GM18909 (cell line): ENCODE measurements around the gene ENTPD6.
"Not testable (repeated sequence)": the region's sequence is repeated elsewhere in the genome, so short reads cannot be mapped to it uniquely, and the experiment has no call there.

ENCODE experiments used
- ATAC-seq: cut with Tn5 transposase; IDR thresholded peaks from one replicate; pipeline ENCODE4 v1.9.1; 2021; ENCODE audit warnings: mild to moderate bottlenecking; ENCODE audit not compliant: unreplicated experiment, poor library complexity

ENTPD6 gene

GRCh38 chr20:25252686-25253421 is 57.3 kb downstream of the ENTPD6 start:
- no peak for ATAC-seq

DNA sequence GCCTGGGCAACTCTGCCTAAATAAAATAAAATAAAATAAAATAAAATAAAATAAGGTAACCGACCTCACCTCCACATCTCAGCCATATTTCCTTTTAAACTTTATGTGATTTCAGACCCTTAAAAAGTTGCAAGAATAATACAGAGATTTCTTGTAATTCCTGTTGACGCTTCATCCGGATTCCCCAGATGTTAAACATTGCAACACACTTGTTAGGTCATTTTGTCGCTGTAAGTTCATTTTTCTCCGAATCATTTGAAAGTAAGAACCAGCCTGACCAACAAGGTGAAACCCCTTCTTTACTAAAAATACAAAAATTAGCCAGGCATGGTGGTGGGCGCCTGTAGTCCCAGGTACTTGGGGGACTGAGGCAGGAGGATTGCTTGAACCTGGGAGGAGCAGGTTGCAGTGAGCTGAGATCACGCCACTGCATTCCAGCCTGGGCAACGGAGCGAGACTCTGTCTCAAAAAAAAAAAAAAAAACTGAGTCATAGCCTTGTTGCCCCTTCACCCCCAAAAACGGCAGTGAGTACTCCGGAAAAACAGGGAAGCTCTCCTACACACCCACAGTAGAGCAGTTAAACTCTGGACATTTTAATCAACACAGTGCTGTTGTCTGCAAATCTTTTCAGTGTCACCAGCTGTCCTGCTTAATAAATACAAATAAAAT is 58.2 kb downstream of the ENTPD6 start:
- no peak for ATAC-seq

DNA sequence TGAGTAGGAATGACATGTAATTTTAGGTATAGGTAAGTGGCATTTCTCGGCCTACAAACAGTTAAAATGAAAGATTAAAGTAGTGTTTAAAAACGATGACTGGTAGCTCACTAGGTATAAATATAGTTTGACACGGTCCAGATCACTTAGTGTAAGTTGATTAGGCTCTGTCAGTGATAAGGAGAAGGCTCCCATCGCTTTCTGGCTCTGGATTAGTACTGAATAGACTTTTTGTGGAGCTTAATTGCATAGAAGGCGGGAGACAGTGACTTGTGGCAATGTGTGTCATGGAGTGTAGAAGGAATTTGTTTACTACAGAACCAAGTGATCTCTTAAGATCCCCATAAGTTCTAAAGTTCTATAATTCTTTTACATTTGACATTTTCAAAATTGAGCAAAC is 59.1 kb downstream of the ENTPD6 start:
- ATAC-seq = no peak

DNA sequence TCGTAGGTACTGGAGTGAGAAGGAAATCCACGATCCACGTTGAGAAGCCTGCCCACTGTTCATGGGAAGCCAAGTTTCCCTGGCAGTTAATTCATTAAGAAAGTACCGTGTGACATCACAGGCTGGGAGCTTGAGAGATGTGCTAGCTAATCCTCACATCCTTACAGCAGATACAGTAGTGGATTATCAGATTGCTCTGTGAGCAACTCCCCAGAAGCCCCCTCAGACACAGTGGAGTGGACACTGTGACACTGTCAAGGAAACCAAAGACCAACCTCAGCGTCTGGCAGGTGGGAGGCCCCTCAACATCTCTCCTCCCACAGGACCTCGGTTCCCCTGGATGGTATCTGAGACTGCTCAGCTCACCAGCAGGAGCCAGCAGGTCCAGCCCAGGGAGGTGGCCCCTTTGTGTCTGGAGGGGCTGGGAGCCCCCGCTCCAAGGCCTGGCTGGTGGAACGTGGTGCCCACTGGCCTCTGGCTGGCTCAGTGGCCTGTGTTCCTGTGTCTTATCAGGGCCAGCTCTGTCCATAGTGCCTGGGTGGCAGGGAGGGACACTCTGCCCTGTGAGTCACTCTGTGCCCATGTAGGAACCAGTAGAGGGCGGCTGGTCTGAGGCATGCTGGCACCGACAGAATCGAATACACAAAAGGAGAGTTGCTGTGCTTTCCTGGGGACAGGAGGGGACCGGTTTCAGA is 59.6 kb downstream of the ENTPD6 start:
- no peak for ATAC-seq

- no peak for ATAC-seq
Observed at GRCh38 chr20:25256226-25256859, 60.8 kb downstream of the ENTPD6 start.

DNA sequence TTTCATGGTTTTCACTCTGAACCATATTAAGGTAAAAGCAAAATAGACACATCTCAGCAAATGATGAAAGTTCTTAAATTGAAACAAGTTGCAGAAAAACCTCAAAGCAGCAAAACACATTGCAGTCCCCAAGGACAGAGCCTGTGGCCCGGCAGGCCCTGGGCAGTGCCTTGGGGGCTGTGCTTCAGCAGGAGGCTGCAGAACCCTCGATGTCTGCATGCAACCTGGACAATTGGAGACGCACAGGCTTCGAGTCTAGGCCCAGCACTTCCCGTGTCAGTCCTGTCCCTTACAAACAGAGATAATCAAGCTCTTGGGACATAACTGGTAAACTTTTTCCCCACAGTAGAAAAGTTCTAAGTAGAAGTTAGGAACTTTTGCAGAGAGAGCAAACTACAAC is 61.6 kb downstream of the ENTPD6 start:
- ATAC-seq = no peak

DNA sequence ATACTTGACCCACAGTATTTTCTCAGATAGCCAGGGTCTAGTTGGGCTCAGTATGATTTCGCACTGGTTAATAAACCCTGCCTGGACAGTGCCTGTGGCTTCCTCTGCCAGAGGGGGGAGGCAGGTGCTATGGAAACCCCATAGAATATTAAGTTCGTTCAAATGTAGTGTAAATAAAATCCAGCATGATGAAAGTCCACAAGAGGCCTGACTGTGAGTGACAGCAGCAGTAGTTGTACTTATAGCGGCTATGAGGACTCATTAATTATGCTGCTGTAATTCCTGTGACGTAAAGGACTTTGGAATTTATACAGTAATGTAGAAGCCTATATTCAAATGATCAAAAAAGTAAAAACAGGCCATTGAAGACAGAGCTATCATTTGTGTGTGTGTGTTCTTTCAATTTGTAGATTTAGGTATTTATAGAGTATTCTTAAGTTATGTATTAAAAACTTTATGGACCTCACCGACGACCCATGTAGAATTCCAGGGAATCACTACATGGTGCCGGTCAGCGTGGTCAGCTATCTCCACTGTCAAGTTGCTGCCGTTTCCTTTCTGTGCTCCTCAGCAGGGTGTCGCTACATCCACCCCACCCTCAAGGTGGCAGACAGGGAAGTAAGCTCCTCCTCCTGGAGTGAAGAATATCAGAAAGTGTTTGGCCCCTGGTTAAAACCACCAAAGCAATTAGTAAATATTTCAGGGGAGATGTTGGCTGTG is 62.4 kb downstream of the ENTPD6 start:
- ATAC-seq = no peak

DNA sequence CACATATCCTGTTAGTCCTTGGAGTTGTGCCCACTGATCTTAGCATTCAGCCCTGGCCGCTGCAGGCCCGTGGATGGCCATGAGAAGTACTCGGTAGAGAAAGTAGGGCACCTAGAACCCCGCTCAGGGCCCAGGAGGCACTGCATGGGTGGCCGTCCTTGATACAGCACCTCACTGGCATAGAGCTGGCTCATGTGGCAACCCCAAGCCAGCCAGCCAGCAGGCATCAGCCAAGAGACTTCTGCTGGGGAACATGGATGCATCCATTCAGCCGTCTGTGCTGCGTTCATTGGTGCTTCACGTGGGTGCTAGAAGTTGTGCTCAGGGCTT is 62.9 kb downstream of the ENTPD6 start:
- ATAC-seq = no peak

DNA sequence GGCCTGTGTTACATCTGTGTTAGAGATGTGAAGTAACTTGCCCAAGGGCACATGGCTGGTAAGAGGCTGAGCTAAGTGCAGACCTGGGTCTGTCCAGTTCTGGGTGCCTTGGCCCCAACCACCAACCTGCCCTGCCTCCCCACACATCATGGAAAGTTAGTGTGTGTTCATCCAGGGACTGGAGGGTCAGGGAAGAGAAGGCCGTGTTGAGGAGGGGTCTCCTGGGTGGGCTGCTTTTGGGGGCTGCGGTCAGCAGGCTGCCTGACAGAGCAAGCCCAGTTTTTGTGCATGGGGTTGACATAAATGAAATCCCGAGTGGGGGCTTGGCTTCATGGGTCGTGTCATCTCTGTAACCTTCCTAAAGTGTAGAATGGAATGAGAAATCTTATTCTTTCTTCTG is 63.3 kb downstream of the ENTPD6 start:
- ATAC-seq = no peak

DNA sequence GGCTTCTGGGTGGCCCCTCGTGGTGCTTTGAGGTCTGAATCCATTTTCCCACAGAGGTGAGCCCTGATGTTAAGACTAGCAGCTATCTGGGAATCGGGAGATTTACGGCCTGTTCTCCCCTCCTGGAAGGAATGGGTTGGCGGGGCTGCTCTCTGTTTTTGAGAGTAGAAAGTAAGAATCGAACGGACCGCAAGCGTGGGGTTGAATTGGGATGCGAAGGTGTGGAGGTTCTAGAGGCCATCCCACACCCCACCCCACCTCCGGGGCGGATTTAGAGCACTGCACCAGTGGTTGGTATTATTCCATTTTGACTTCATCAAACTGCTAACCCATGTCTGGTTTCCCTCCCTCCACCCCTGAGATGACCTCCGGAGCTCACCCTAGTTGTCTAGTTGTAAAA is 63.8 kb downstream of the ENTPD6 start:
- ATAC-seq = no peak

DNA sequence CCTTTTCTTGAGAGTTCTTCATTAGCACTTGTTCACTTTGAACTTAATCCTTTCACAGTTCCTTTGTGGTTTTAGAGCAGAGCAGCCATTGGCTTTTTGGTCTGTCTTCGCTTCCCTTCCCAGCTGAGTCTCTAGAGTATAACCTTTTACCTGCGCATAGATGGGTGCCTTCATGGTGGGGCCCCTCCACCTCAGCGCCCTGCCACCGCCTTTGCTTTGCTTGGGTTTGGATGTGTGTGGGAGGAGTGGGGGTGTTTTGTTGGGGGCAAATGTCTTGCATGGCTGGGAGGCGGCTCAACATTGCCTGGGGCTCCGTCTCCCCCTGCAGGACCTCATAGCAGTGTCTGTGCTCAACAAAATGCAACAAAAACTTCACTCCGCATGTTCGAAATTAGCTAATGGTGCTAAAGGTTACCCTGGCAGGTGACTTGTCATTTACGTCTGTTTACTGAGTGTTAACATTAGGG is 64.3 kb downstream of the ENTPD6 start:
- ATAC-seq = no peak

GRCh38 chr20:25260770-25261437 is 65.4 kb downstream of the ENTPD6 start:
- not testable (repeated sequence) for ATAC-seq

DNA sequence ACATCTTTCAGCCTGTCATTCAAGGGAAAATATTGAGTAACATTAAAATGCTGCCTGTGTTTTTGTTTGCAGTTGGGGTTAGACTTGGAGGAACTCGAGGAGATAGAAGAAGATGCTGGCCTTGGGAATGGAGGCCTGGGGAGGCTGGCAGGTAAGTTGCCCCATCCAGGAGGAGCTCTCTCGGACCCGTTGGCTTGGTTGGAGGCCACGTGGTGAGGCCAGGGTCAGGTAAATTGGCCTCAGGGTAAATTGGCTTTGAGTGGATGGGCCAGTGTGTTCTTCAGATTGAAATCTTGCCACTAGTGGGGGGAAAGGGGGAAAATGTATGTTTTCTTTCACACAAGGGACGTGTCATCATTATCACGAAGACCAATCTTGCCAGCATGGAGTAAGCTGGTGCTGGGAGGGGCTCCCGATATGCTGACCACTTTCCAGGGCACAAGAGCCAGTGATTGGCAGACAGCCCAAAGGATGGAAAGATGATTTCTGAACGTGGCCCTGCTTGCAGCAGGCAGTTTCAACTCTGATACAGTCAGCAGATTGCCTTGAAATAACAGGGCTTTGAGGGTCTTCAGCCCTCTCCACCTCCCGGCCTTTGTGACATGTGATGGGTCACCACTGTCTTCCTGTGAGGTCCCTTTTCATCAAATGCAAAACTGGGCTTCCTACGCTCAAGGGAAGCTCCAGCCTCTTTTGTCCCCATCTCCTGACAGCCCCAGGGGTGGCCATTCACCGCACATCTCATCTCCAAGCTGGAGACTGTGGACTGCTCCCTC is 73.7 kb downstream of the ENTPD6 start:
- ATAC-seq = no peak

DNA sequence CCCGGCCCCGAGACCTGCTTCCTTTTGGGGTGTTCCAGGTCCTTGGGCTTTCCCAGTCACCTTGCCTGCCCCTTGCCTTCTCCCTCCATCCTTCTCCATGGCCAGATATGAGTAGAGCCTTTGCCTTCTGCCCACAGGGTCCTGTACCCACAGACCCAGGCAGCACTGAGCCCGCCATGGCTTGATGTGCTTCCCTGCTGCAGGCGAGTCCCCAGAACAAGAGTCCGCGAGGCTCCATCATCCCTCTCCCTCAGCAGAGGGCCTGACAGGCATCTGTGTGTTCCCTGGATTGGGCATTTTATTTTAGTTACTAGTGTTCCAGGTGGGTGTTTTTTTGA is 74.3 kb downstream of the ENTPD6 start:
- no peak for ATAC-seq

GRCh38 chr20:25270829-25271251 is 75.3 kb downstream of the ENTPD6 start:
- ATAC-seq = no peak

- no peak for ATAC-seq
Observed at GRCh38 chr20:25271486-25272222, 76.1 kb downstream of the ENTPD6 start.

GRCh38 chr20:25272223-25273000 is 76.9 kb downstream of the ENTPD6 start:
- ATAC-seq = no peak

DNA sequence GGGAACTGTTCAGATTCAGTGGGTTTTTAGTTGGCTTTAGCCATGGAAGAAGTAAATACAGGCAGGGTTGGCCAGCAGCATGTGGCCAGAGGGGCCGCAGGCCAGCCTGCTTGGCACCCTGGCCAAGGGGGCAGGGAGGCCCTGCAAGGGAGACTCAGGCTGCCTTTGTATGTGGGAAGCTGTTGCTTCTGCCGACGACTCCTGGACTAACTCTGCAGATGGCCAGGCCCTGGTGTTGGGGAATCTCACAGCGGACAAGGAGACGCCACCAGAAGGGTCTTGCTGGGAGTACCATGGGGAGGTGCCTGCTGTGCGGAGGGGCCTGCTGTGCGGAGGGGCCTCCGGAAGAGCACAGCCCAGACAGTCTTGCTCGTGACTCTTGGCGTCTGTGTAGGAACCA is 77.5 kb downstream of the ENTPD6 start:
- no peak for ATAC-seq
